A549 (cell line): Measurements from ENCODE around the gene OR10X1.

ENCODE experiments used
- CEBPB ChIP-seq, 2 experiments: fragments of >200 bp in 1 of 2; sonication (Bioruptor Twin) in 1 of 2; formaldehyde crosslinking in 1 of 2; IDR thresholded peaks; 2 replicates each; pipeline ENCODE4 v1.6.1; 2012 to 2016
- CTCF ChIP-seq: fragments of >200 bp; sonication (Bioruptor Twin); formaldehyde crosslinking; IDR thresholded peaks from 3 replicates; pipeline ENCODE4 v1.5.1; 2016
- HOXB13 ChIP-seq: fragments of 250-450 bp; sonication (Bioruptor Pico); IDR thresholded peaks from 2 replicates; pipeline ENCODE4 v1.5.0; 2020; ENCODE audit warnings: low read depth, mild to moderate bottlenecking, moderate library complexity
- KDM1A ChIP-seq: fragments of 200-600 bp; sonication (generic); IDR thresholded peaks from 2 replicates; pipeline ENCODE4 v1.6.1; 2016; ENCODE audit warnings: low read depth, mild to moderate bottlenecking
- MAFK ChIP-seq: fragments of 450-650 bp; IDR thresholded peaks from 2 replicates; pipeline ENCODE4 v1.6.1; 2014; ENCODE audit not compliant: partially characterized antibody
- MAX ChIP-seq: IDR thresholded peaks from 2 replicates; pipeline ENCODE4 v1.6.1; 2012
- MAZ ChIP-seq: fragments of 150-350 bp; IDR thresholded peaks from 2 replicates; pipeline ENCODE4 v1.6.1; 2014; ENCODE audit warnings: antibody characterized with exemption, low read depth, low read length, borderline replicate concordance
- MYC ChIP-seq: IDR thresholded peaks from 2 replicates; pipeline ENCODE4 v1.6.1; 2012; ENCODE audit warnings: mild to moderate bottlenecking, inconsistent platforms, low read length, improper control_type of control experiment, borderline replicate concordance
- POLR2A ChIP-seq: IDR thresholded peaks from 2 replicates; pipeline ENCODE4 v1.6.1; 2012; ENCODE audit warnings: mild to moderate bottlenecking, low read length
- RAD21 ChIP-seq, 2 experiments: fragments of >200 bp in 1 of 2; sonication (Bioruptor Twin) in 1 of 2; formaldehyde crosslinking in 1 of 2; IDR thresholded peaks in 1 of 2; conservative IDR thresholded peaks in 1 of 2; 2 replicates in 1 of 2; 3 replicates in 1 of 2; pipeline ENCODE4 v1.6.1; 2012 to 2018; ENCODE audit warnings: inconsistent platforms in 1 of 2
- RARB ChIP-seq: fragments of 250-450 bp; sonication (Bioruptor Pico); IDR thresholded peaks from 2 replicates; pipeline ENCODE4 v1.8.0; 2021; ENCODE audit warnings: mild to moderate bottlenecking, moderate library complexity
- USF2 ChIP-seq: fragments of 450-650 bp; IDR thresholded peaks from 2 replicates; pipeline ENCODE4 v1.6.1; 2014; ENCODE audit warnings: antibody characterized with exemption
- ZC3H11A ChIP-seq: fragments of 450-650 bp; IDR thresholded peaks from 2 replicates; pipeline ENCODE4 v1.6.1; 2014; ENCODE audit warnings: antibody characterized with exemption, mild to moderate bottlenecking

- TF ChIP-seq CTCF (no peak), POLR2A (no peak), MAZ (no peak), MYC (no peak), RARB (CRISPR knock-in tag) (no peak), MAFK (no peak), MAX (no peak), ZC3H11A (no peak), CEBPB (IDR thresholded peaks at IDR 0.05) (no peak), RAD21 (conservative IDR thresholded peaks at IDR 0.05 in 1 of 2, IDR thresholded peaks at IDR 0.05 in 1 of 2) (no peak), HOXB13 (CRISPR knock-in tag) (no peak), KDM1A (no peak), USF2 (no peak)
These were observed 7.2 kb upstream of the OR10X1 start for GRCh38 chr1:158586942-158587341.
